NOMO-1 (cell line): ENCODE data around the gene TSPO.
"Not testable (repeated sequence)": the region's sequence is repeated elsewhere in the genome, so short reads cannot be mapped to it uniquely, and the experiment has no call there.

ENCODE experiments used
- DNase-seq, 2 experiments: peaks; one replicate each; lab custom pipeline; 2025; ENCODE audit not compliant: unreplicated experiment in 2 of 2; lab: John Stamatoyannopoulos, UW

The TSPO gene

GRCh38 chr22:43151251-43152002 is at the start of gene TSPO:
Gene TSPO, plus strand, starts transcription at chr22:43151559. Its CDS starts 7,680 bp downstream, at chr22:43159239.
- DNase-seq, result peak; percentile 13 to 17

GRCh38 chr22:43104056-43104625 is 47.2 kb upstream of the TSPO start:
- DNase-seq, result peak in 1 of 2 experiments; percentile 42

GRCh38 chr22:43104950-43105349 is 46.4 kb upstream of the TSPO start:
- not testable (repeated sequence) for DNase-seq

- no peak for DNase-seq
Measured at GRCh38 chr22:43106302-43106701, 45.1 kb upstream of the TSPO start.

- no peak for DNase-seq
Measured at GRCh38 chr22:43109511-43109910, 41.8 kb upstream of the TSPO start.

GRCh38 chr22:43109921-43110443 is 41.4 kb upstream of the TSPO start:
- peak in 1 of 2 experiments; percentile 12 for DNase-seq

GRCh38 chr22:43110444-43110926 is 40.9 kb upstream of the TSPO start, which contains the start of gene BIK:
Gene BIK, plus strand, starts transcription at chr22:43110750. Its CDS starts 13,273 bp downstream, at chr22:43124023.
- DNase-seq, result peak; percentile 66 to 78

- DNase-seq, result peak in 1 of 2 experiments; percentile 16
Measured at GRCh38 chr22:43110927-43111623, 40.3 kb upstream of the TSPO start.

- peak in 1 of 2 experiments; percentile 21 for DNase-seq
Measured at GRCh38 chr22:43113526-43114251, 37.7 kb upstream of the TSPO start.

- no peak for DNase-seq
Measured at GRCh38 chr22:43114958-43115357, 36.4 kb upstream of the TSPO start.

GRCh38 chr22:43116932-43117331 is 34.4 kb upstream of the TSPO start:
- DNase-seq, result no peak

GRCh38 chr22:43118024-43118849 is 33.1 kb upstream of the TSPO start:
- DNase-seq, result peak in 1 of 2 experiments; percentile 7

- no peak for DNase-seq
Measured at GRCh38 chr22:43118953-43119458, 32.4 kb upstream of the TSPO start.

GRCh38 chr22:43126501-43127165 is 24.7 kb upstream of the TSPO start:
- DNase-seq, result no peak

- DNase-seq, result no peak
Measured at GRCh38 chr22:43127166-43127908, 24.0 kb upstream of the TSPO start.

- peak; percentile 9 to 54 for DNase-seq
Measured at GRCh38 chr22:43128116-43128515, 23.2 kb upstream of the TSPO start.

GRCh38 chr22:43128928-43129424 is 22.4 kb upstream of the TSPO start:
- no peak for DNase-seq
